ENCODE data around the gene ERBB4.
A peak's percentile ranks its signal among the peaks of the same experiment; 100 is the strongest.

ERBB4 gene

GRCh38 chr2:211503856-211504255, 1034.7 kb downstream of the ERBB4 start:
- no peak for DNase-seq

DNA sequence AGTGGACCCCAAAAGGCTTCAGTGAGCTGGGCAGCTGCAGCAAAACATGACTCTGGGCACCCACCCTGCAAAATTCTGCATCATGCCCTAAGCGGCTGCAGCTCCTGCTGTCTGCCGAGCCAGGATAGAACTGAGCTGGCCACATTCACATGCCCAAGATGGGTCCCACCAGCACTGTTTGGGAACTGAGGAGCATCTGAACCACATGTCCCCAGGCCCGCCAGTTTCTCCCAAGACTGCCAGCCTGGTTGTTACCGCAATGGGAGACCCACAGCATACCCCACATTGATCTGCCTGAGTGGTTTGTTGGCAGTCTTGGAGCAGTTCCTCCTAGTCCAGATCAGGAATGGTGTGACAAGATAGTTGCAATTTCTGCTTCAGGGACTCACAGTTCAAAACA, 1035.4 kb downstream of the ERBB4 start:
- DNase-seq = no peak

GRCh38 chr2:211498551-211499205, 1039.9 kb downstream of the ERBB4 start:
- DNase-seq = no peak

DNA sequence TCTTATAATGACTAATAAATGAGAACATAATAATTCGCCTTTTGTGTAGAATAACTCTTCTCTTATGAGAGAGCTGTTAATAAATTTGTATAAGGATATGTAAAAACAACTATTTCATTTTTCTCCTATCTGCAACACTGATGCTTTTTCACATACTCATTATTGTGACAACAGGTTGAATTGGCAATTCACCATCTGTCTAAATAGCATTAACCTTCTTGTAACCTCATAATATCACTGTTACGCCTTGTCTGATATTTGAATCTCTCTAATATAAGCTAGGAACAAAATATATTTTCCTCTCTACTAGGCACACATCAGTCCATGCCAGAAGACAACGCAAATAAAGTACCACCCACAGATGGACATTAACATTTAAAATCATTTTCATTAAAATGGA, 1043.3 kb downstream of the ERBB4 start:
- DNase-seq = no peak

DNA sequence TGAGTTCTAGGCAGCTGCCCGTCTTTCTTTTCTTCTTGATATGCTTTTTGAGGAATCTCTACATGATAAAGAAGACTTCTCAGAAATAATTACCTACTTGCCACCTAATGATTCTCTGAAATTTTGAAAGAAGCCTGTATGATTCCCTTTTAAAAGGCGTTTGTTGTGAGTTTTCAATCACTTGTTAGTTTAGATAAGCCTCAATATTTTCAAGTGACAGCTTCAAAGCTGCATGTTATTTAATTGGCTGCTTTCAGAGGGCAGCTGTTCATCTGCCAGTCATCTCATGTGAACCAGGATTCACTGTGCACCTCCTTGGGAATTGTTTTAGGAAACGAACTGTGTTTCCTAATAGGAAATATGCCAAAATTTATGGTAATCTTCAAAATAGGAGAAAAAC, 1044.1 kb downstream of the ERBB4 start:
- DNase-seq = no peak

GRCh38 chr2:211494085-211494484, 1044.5 kb downstream of the ERBB4 start:
- DNase-seq = no peak

DNA sequence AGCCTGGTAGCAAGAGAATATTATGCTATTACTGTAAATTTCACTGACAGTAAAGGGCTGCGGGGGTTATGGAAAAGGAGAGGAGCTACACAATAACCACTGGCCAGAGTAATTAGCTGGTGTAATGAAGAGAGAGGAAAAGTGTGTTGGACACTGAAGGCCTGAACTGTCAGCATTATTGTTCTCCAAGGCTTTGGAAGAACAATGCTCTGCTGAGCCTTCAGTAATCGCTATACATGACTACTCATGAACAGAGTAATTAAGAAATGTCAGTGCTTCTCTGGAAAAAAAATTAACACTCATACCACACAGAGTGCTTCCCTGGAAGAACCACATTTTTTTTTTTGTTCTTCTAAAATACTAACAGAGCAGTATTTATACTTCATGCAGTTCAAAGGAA, 1050.9 kb downstream of the ERBB4 start:
- DNase-seq = no peak

GRCh38 chr2:211479536-211480150, 1059.0 kb downstream of the ERBB4 start:
- no peak for DNase-seq

- DNase-seq = no peak
Observed at GRCh38 chr2:211477537-211478275, 1060.9 kb downstream of the ERBB4 start.

- DNase-seq = no peak
Observed at GRCh38 chr2:211473116-211473515, 1065.5 kb downstream of the ERBB4 start.

DNA sequence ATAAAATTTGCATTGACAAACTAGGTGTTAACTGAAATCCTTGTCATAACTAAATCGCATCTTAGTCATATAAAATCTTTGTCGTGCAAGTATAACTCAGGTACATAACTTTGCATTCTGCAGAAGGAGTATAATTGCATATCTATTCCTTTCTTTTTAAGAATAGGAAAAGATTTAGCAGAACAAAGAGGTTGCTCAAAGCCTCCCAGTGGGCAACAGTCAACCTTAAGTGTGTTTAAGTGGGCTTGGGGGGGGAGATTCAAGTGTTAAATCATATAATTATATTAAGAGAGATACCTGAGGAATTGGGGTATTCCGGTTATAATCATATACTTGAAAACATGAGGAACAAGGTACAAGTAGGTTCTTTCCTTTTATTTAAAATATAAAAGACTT, 1068.9 kb downstream of the ERBB4 start:
- DNase-seq = no peak

GRCh38 chr2:211468877-211469663, 1069.5 kb downstream of the ERBB4 start:
- DNase-seq = no peak

- DNase-seq = no peak
Observed at GRCh38 chr2:211468217-211468616, 1070.4 kb downstream of the ERBB4 start.

GRCh38 chr2:211463397-211463796, 1075.2 kb downstream of the ERBB4 start:
- DNase-seq = no peak

DNA sequence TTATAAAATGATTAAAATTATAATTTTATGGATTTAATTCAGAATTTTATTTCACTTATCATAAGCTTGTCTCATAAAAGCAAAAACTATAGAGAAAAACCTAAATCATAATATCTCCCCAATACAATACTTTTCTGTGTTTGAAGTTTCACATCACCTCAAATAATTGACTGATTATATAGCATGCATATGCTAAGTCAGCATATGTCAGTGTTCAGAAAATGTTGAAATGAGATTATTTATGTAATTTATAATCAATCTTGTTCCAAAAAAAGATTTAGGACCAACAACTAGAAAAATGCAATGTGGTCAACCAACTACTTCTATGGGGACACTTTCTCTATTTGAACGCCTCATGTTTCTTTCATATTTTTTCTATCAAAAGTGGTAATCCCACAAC, 1079.6 kb downstream of the ERBB4 start:
- no peak for DNase-seq

DNA sequence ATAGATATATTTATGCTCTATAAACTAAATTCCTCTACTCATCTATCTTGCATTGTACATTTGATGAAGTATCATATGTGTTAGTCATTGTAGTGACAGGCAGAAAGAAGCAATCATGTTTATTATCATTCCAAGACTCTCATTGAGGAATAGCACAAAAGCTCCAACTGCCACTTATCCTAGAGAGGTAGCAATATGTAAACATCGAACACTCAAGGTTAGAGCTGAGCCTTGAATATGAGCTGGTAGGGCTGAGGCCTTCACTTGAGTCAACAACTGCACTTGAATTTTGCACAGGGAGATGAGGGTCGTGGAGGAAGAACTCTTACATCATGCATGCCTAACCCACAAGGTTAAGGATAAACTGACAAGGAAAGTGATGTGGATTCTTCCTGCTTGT, 1081.3 kb downstream of the ERBB4 start:
- no peak for DNase-seq

DNA sequence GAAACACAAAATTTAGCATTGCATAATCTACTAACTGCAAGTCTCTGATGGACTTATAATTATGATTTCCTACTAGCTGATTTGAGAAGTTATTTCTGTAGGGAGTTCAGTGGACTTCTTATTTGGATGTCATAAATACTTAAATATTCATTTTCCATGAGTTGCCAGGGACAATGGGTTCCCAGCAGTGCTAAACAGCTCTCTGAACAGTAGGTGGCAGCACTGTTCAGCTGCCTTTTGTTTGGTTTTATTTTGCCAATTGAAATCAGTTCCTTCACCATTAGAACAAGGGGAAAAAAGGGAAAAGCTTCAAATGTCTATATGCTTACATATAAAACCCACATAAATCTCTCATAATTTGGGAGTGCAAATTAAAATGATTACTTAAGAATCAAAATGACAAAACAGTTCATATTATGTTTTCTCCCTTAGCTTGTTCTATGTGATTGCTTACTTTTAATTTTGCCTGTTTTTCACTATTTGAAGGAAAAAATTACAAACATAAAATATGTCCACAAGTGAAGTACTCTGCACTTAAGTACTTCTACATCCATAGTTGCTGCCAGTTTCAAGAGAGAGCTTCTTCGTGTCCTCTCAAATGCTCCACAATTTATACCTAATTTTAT, 1083.3 kb downstream of the ERBB4 start:
- DNase-seq = peak; percentile 53

- DNase-seq = no peak
Observed at GRCh38 chr2:211454679-211455078, 1083.9 kb downstream of the ERBB4 start.

DNA sequence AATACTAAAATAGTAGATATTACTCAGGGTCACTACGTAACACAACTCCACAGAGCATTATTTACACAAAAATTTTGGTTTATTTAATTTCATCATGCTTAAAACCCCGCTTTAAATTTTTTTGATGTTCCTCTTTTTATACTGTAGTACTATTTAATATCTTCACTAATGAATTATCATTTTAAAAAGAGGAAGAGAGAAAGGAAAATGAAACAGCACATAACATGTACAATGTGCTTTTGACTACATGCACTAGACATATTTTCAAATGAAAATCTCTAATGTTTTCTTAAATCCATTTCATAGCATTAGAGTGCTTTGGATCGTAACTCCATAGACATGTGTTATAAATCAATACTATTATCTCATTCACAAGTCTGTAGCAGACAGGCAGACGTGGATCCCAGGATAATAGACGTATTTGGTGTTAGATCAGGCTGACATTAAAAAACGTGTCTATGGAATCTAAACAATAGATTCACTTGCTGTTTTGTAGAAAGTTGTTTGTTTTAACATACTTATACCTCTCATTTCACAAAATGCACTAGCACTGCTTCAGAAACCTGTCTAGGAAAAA, 1085.2 kb downstream of the ERBB4 start:
- no peak for DNase-seq

- no peak for DNase-seq
Observed at GRCh38 chr2:211451642-211452041, 1087.0 kb downstream of the ERBB4 start.

- DNase-seq = no peak
Observed at GRCh38 chr2:211449819-211450218, 1088.8 kb downstream of the ERBB4 start.

DNA sequence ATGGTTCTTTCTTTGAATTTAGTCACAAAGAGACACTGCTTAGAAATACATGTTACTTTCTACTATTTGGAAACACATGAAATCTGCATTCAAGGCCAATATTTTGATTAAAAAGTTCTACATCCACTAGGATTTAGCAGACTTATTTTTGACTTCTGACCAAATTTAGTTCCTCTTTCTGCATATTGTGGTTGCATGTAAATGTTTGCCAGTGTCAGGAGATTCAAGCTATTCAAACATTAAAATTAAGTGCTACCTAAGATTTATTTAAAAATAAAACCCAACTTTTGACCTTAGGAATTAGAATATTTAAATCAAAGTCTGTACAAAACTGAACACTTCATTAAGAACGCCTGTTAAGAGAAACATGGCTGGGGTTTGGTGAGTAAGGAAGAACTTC, 1091.1 kb downstream of the ERBB4 start:
- DNase-seq = no peak

GRCh38 chr2:211440107-211440506, 1098.5 kb downstream of the ERBB4 start:
- no peak for DNase-seq
